Stimulated activated naive CD8-positive, alpha-beta T cell treated with anti-CD3 and anti-CD28 coated beads, Interleukin-15, Interleukin-2, amounts not matched to agents 100 ng/mL and 50 ng/mL, for 24 hours (primary cell): ENCODE data around the gene PCDHB2.
"Not testable (repeated sequence)": the region's sequence is repeated elsewhere in the genome, so short reads cannot be mapped to it uniquely, and the experiment has no call there.

Experiments
- H3K27ac Mint-ChIP-seq: one replicate; pipeline ENCODE4 v1.8.0; 2021; ENCODE audit warnings: mild to moderate bottlenecking, mixed read lengths
- H3K27me3 Mint-ChIP-seq: one replicate; pipeline ENCODE4 v1.8.0; 2021; ENCODE audit warnings: mixed read lengths
- H3K36me3 Mint-ChIP-seq: one replicate; pipeline ENCODE4 v1.8.0; 2021; ENCODE audit warnings: low read depth, mixed read lengths
- H3K4me1 Mint-ChIP-seq: one replicate; pipeline ENCODE4 v1.8.0; 2021; ENCODE audit warnings: low read depth, mixed read lengths
- H3K4me3 Mint-ChIP-seq: one replicate; pipeline ENCODE4 v1.8.0; 2021; ENCODE audit warnings: mild to moderate bottlenecking, mixed read lengths
- H3K9me3 Mint-ChIP-seq: one replicate; pipeline ENCODE4 v1.8.0; 2021; ENCODE audit warnings: mixed read lengths

Gene PCDHB2

GRCh38 chr5:141094481-141095262, at the start of gene PCDHB2:
Gene PCDHB2 (plus strand): TSS chr5:141094615. CDS start chr5:141094791, 176 bp downstream.
- Mint-ChIP-seq H3K36me3 (peaks cover 9% of the 10 kb centered on the region), H3K9me3 (peaks cover 25% of the 10 kb centered on the region), H3K27me3 (peaks cover 48% of the 10 kb centered on the region), H3K4me1 (no peaks in the 10 kb centered on the region), H3K27ac (no peak within 1 kb of the TSS), H3K4me3 (no peak within 1 kb of the TSS)

GRCh38 chr5:141050622-141051520, 43.5 kb upstream of the PCDHB2 start, which contains the start of gene PCDHB1:
Gene PCDHB1 (plus strand): TSS chr5:141051374. CDS start chr5:141051471, 97 bp downstream.
- H3K4me3 Mint-ChIP-seq: peak within 1 kb of the TSS; percentile 15
- no peaks in the 10 kb centered on the region for H3K36me3 Mint-ChIP-seq
- H3K27ac Mint-ChIP-seq: no peak within 1 kb of the TSS
- peaks cover 54% of the 10 kb centered on the region for H3K27me3 Mint-ChIP-seq
- H3K9me3 Mint-ChIP-seq: peaks cover 16% of the 10 kb centered on the region
- H3K4me1 Mint-ChIP-seq: peaks cover 4% of the 10 kb centered on the region

- H3K9me3 Mint-ChIP-seq: peaks cover 16% of the 10 kb centered on the region
- peaks cover 50% of the 10 kb centered on the region for H3K27me3 Mint-ChIP-seq
- H3K4me3 Mint-ChIP-seq: peak overlapping the region; percentile 15
- no peaks in the 10 kb centered on the region for H3K36me3 Mint-ChIP-seq
- H3K27ac Mint-ChIP-seq: no peak overlapping the region
- H3K4me1 Mint-ChIP-seq: peaks cover 4% of the 10 kb centered on the region
Observed at GRCh38 chr5:141051521-141051866, 42.9 kb upstream of the PCDHB2 start.

- Mint-ChIP-seq H3K36me3 (no peaks in the 10 kb centered on the region), H3K4me3 (no peak overlapping the region), H3K4me1 (no peaks in the 10 kb centered on the region), H3K27me3 (peaks cover 36% of the 10 kb centered on the region), H3K9me3 (peaks cover 8% of the 10 kb centered on the region), H3K27ac (no peak overlapping the region)
Observed at GRCh38 chr5:141077826-141078225, 16.6 kb upstream of the PCDHB2 start.

GRCh38 chr5:141082228-141082627, 12.2 kb upstream of the PCDHB2 start:
- Mint-ChIP-seq H3K27me3 (peaks cover 49% of the 10 kb centered on the region), H3K4me1 (peaks cover 5% of the 10 kb centered on the region), H3K27ac (no peak overlapping the region), H3K36me3 (no peaks in the 10 kb centered on the region), H3K9me3 (peaks cover 4% of the 10 kb centered on the region), H3K4me3 (no peak overlapping the region)

GRCh38 chr5:141084487-141084989, 9.9 kb upstream of the PCDHB2 start:
- Mint-ChIP-seq H3K27me3 (peaks cover 40% of the 10 kb centered on the region), H3K4me3 (peak overlapping the region; percentile 76), H3K27ac (no peak overlapping the region), H3K4me1 (peaks cover 5% of the 10 kb centered on the region), H3K36me3 (no peaks in the 10 kb centered on the region), H3K9me3 (no peaks in the 10 kb centered on the region)

- H3K36me3 Mint-ChIP-seq: peaks cover 9% of the 10 kb centered on the region
- H3K27me3 Mint-ChIP-seq: peaks cover 51% of the 10 kb centered on the region
- peaks cover 26% of the 10 kb centered on the region for H3K9me3 Mint-ChIP-seq
- H3K27ac Mint-ChIP-seq: no peak overlapping the region
- H3K4me3 Mint-ChIP-seq: no peak overlapping the region
- no peaks in the 10 kb centered on the region for H3K4me1 Mint-ChIP-seq
Observed at GRCh38 chr5:141095263-141095641, 837 bp downstream of the PCDHB2 start.

- peaks cover 59% of the 10 kb centered on the region for H3K27me3 Mint-ChIP-seq
- not testable (repeated sequence) for H3K4me1 Mint-ChIP-seq, H3K27ac Mint-ChIP-seq, H3K4me3 Mint-ChIP-seq, H3K36me3 Mint-ChIP-seq
- H3K9me3 Mint-ChIP-seq: peaks cover 26% of the 10 kb centered on the region
Observed at GRCh38 chr5:141096181-141096580, 1.8 kb downstream of the PCDHB2 start.

GRCh38 chr5:141096586-141096985, 2.2 kb downstream of the PCDHB2 start:
- Mint-ChIP-seq H3K9me3 (peaks cover 30% of the 10 kb centered on the region), H3K27me3 (peaks cover 63% of the 10 kb centered on the region)
- H3K4me1 Mint-ChIP-seq, H3K36me3 Mint-ChIP-seq, H3K4me3 Mint-ChIP-seq, H3K27ac Mint-ChIP-seq: not testable (repeated sequence)

GRCh38 chr5:141100243-141100805, 5.9 kb downstream of the PCDHB2 start, which contains the start of gene PCDHB3:
Gene PCDHB3 (plus strand): TSS chr5:141100473. CDS start chr5:141100650, 177 bp downstream.
- Mint-ChIP-seq H3K4me3 (no peak within 1 kb of the TSS), H3K27ac (no peak within 1 kb of the TSS), H3K27me3 (peaks cover 58% of the 10 kb centered on the region)

GRCh38 chr5:141101059-141101458, 6.6 kb downstream of the PCDHB2 start:
- H3K27me3 Mint-ChIP-seq: peaks cover 53% of the 10 kb centered on the region
- H3K27ac Mint-ChIP-seq: no peak overlapping the region
- H3K9me3 Mint-ChIP-seq: peaks cover 12% of the 10 kb centered on the region
- H3K36me3 Mint-ChIP-seq: no peaks in the 10 kb centered on the region
- no peaks in the 10 kb centered on the region for H3K4me1 Mint-ChIP-seq
- no peak overlapping the region for H3K4me3 Mint-ChIP-seq

More at GRCh38 chr5:141100243-141100805, 5.9 kb downstream of the PCDHB2 start, which contains the start of gene PCDHB3:
- peaks cover 7% of the 10 kb centered on the region for H3K36me3 Mint-ChIP-seq
- peaks cover 18% of the 10 kb centered on the region for H3K9me3 Mint-ChIP-seq
- H3K4me1 Mint-ChIP-seq: no peaks in the 10 kb centered on the region

- not testable (repeated sequence) for H3K27ac Mint-ChIP-seq, H3K4me3 Mint-ChIP-seq, H3K36me3 Mint-ChIP-seq, H3K4me1 Mint-ChIP-seq
- peaks cover 12% of the 10 kb centered on the region for H3K9me3 Mint-ChIP-seq
- H3K27me3 Mint-ChIP-seq: peaks cover 51% of the 10 kb centered on the region
Observed at GRCh38 chr5:141102070-141102469, 7.7 kb downstream of the PCDHB2 start.

- H3K36me3 Mint-ChIP-seq, H3K4me1 Mint-ChIP-seq, H3K4me3 Mint-ChIP-seq, H3K27ac Mint-ChIP-seq: not testable (repeated sequence)
- peaks cover 12% of the 10 kb centered on the region for H3K9me3 Mint-ChIP-seq
- peaks cover 48% of the 10 kb centered on the region for H3K27me3 Mint-ChIP-seq
Observed at GRCh38 chr5:141102471-141102870, 8.1 kb downstream of the PCDHB2 start.

- Mint-ChIP-seq H3K27me3 (peaks cover 33% of the 10 kb centered on the region), H3K4me3 (no peak overlapping the region), H3K9me3 (peaks cover 8% of the 10 kb centered on the region), H3K27ac (no peak overlapping the region), H3K4me1 (no peaks in the 10 kb centered on the region), H3K36me3 (no peaks in the 10 kb centered on the region)
Observed at GRCh38 chr5:141105350-141105749, 10.9 kb downstream of the PCDHB2 start.
